Activated CD4-positive, alpha-beta memory T cell treated with anti-CD3 and anti-CD28 coated beads, Interleukin-2, amount 10 ng/mL, durations not matched to agents 7 days and 5 days (primary cell): ENCODE measurements around the gene BMS1. TPM values are rescaled to one million over a fixed set of nuclear protein-coding genes. Genes with fewer than 3 reads are reported as not detected.

Source experiments
- CTCF ChIA-PET: fragments of 350-600 bp; sonication (Branson Sonifier 250); formaldehyde crosslinking; loops from one replicate; lab custom pipeline; 2021; ENCODE audit warnings: antibody characterized with exemption, inconsistent platforms; lab: Charles Lee
- POLR2A ChIA-PET: fragments of 350-600 bp; sonication (Branson Sonifier 250); formaldehyde crosslinking; loops from one replicate; lab custom pipeline; 2021; ENCODE audit warnings: antibody characterized with exemption; lab: Charles Lee
- DNase-seq: peaks from one replicate; pipeline ENCODE4 v3.0.0-alpha.2; 2020
- H3K27ac Mint-ChIP-seq: one replicate; pipeline ENCODE4 v1.8.0; 2021; ENCODE audit warnings: mild to moderate bottlenecking, mixed read lengths
- H3K27me3 Mint-ChIP-seq: one replicate; pipeline ENCODE4 v1.8.0; 2021; ENCODE audit warnings: mixed read lengths
- H3K36me3 Mint-ChIP-seq: one replicate; pipeline ENCODE4 v1.8.0; 2021; ENCODE audit warnings: low read depth, mixed read lengths
- H3K4me1 Mint-ChIP-seq: one replicate; pipeline ENCODE4 v1.8.0; 2021; ENCODE audit warnings: mixed read lengths
- H3K4me3 Mint-ChIP-seq: one replicate; pipeline ENCODE4 v1.8.0; 2021; ENCODE audit warnings: mild to moderate bottlenecking, mixed read lengths
- H3K9me3 Mint-ChIP-seq: one replicate; pipeline ENCODE4 v1.8.0; 2021; ENCODE audit warnings: mixed read lengths
- total RNA-seq, 2 experiments: library from RNA; stranded (reverse); gene quantifications; one replicate each; pipeline ENCODE4 v1.2.3, GENCODE V29; 2021

Gene BMS1
- total RNA-seq, 2 experiments from 2014 or later = 14.3 to 14.6 TPM

DNA sequence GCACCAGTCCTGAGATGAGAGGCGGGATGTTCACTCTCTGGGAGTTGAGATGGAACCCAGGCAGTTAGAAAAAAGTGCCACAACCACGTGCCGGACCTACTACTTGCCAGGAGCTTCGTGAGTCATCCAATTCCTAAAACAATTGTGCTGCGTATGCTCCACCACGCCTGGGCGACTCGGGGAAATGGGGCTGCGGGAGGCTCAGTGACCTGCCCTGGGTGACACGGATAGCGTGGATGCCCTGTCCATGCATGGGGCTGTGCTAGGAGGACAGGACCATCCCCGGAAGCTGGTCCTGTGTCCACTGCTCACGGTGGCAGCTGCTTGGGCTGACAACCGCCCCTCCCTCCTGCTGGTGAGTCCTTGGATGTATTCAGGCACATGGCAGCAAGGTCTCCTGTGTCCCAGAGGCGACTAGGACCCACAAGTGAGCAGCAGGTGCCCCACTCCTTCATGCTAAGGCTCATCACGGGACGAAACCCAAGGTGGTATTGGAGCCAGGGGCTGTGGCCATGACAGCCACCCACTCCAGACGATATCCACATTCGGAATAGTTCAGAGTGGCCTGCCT, 90.4 kb downstream of the BMS1 start:
- Mint-ChIP-seq H3K4me1 (no peaks in the 10 kb centered on the region), H3K4me3 (no peak overlapping the region), H3K27ac (no peak overlapping the region), H3K27me3 (no peaks in the 10 kb centered on the region), H3K9me3 (no peaks in the 10 kb centered on the region), H3K36me3 (no peaks in the 10 kb centered on the region)
- DNase-seq = no peak
- ChIA-PET CTCF (no interaction called here), POLR2A (no interaction called here)

DNA sequence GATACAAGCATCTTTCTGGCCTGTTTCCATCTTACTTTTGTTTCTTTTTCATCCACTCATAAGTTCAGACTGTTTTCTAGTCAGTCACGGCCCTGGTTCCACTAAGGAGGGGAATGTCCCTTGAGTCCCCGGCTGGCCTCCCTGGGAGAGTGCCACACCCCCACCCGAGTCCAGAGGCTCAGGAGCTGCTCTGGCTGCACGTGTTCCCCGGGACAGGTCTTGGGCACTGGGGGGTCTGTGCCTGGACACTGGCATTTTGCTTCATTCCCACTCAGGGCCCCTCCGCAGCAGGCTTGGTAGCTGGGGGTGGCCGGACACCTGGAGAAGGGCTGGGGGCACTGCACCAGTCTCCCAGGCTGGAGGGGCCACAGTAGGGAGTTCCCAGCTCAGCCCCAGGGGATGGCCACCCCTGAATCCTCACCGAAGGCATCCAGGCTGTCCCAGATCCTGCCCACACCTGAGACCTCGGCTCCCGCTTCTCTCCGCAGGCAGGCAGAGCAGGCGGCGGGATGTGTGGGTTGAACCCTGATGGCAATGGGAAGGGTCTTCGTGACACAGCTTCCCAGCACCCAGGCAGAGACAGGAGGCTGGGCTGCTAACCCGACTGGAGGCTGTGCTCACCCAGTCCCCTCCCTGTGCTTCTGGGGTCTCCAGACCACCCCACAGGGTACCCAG, 92.3 kb downstream of the BMS1 start:
- no peaks in the 10 kb centered on the region for H3K27me3 Mint-ChIP-seq
- DNase-seq = no peak
- ChIA-PET CTCF (no interaction called here), POLR2A (no interaction called here)
- no peaks in the 10 kb centered on the region for H3K36me3 Mint-ChIP-seq
- H3K27ac Mint-ChIP-seq = no peak overlapping the region
- H3K4me3 Mint-ChIP-seq = no peak overlapping the region
- H3K4me1 Mint-ChIP-seq = no peaks in the 10 kb centered on the region
- H3K9me3 Mint-ChIP-seq = no peaks in the 10 kb centered on the region

DNA sequence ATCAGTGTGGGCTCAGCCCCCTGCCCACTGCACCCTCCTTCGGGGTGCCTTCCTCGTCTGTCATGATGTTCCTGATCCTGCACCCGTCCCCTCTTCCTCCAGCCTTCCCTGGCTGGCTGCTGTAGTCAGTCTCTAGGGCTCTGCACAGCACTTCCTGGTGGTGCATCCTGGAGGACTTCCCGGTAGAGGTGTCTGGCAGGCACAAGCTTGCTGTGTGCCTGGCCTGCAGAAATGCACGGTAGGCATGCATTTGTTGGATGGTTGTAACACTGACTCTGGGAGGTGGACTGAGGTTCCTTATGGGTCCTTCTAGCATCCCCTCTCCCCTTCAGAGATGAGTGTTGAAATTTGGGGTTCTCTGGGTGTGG, 92.8 kb downstream of the BMS1 start:
- ChIA-PET POLR2A (no interaction called here), CTCF (no interaction called here)
- Mint-ChIP-seq H3K4me1 (no peaks in the 10 kb centered on the region), H3K27me3 (no peaks in the 10 kb centered on the region), H3K4me3 (no peak overlapping the region), H3K27ac (no peak overlapping the region), H3K9me3 (no peaks in the 10 kb centered on the region), H3K36me3 (no peaks in the 10 kb centered on the region)
- no peak for DNase-seq

DNA sequence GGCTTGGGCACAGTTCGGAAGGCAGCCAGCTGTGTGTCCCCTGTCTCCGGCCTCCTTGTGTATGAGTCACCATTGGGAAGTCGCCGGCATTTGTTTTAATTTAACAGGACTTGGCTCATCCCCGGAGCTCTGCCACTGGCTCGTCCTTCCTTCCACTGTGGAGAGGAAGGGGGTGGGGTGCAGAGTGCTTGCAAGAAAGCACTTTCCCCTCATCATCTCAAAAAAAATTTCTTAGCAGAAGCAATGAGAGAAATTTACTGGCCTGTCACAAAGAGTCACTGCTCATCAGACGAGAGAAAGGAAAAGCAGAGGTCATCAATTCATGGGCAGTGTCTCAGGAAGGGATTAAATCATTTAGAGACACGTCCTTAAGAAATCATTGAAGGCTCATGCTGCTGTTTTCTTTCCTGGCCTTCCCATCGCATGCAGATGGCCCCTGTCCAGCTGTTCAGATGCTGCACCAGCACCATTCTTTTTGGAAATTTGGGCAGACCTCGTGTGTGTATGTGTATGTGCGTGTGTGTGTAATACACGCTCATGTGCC, 93.3 kb downstream of the BMS1 start:
- Mint-ChIP-seq H3K4me3 (no peak overlapping the region), H3K27ac (no peak overlapping the region), H3K4me1 (no peaks in the 10 kb centered on the region), H3K36me3 (no peaks in the 10 kb centered on the region), H3K9me3 (no peaks in the 10 kb centered on the region), H3K27me3 (no peaks in the 10 kb centered on the region)
- POLR2A ChIA-PET = no interaction called here
- no peak for DNase-seq
- CTCF ChIA-PET = no interaction called here

DNA sequence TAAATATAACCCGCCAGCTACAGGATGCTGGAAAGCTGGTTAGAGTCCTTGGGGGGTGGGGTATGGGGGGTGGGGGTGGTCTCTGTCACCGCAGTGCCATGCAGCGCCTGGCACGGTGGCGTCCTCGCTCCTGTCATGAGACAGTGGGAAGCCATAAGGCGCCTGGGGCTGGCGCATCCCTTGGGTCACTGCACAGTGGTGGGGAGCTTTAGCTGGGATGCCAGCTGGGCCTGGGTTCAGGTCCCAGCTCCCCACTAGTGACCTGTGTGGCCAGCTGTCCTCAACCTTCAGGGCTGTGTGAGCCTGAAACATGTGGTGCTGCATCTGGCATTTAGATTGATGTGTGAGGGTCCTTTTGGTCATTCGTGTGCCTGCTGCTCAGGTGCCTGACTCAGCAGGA, 93.9 kb downstream of the BMS1 start:
- H3K27me3 Mint-ChIP-seq = no peaks in the 10 kb centered on the region
- no peaks in the 10 kb centered on the region for H3K9me3 Mint-ChIP-seq
- H3K4me3 Mint-ChIP-seq = no peak overlapping the region
- CTCF ChIA-PET = no interaction called here
- no peak overlapping the region for H3K27ac Mint-ChIP-seq
- DNase-seq = no peak
- POLR2A ChIA-PET = no interaction called here
- H3K4me1 Mint-ChIP-seq = no peaks in the 10 kb centered on the region
- no peaks in the 10 kb centered on the region for H3K36me3 Mint-ChIP-seq

DNA sequence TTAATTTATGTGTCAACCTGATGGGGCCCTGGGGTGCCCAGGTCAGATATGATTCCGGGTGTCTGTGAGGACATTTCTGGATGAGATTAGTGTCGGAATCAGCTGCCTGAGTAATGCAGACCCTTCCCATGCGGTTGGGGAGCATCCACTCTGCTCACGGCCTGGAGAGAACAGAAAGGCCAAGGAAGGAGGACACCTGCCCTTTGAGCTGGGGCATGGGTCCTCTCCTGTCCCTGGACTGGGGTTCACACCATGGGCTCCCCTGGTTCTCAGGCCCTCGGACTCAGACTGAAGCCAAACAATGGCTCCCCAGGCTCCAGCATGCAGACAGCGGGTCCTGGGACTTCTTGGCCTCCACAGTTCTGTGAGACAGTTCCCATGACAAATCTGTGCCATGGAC, 94.3 kb downstream of the BMS1 start:
- DNase-seq = no peak
- no peaks in the 10 kb centered on the region for H3K36me3 Mint-ChIP-seq
- no peaks in the 10 kb centered on the region for H3K4me1 Mint-ChIP-seq
- H3K4me3 Mint-ChIP-seq = no peak overlapping the region
- ChIA-PET POLR2A (no interaction called here), CTCF (no interaction called here)
- H3K27ac Mint-ChIP-seq = no peak overlapping the region
- H3K27me3 Mint-ChIP-seq = no peaks in the 10 kb centered on the region
- H3K9me3 Mint-ChIP-seq = peaks cover under 1% of the 10 kb centered on the region

DNA sequence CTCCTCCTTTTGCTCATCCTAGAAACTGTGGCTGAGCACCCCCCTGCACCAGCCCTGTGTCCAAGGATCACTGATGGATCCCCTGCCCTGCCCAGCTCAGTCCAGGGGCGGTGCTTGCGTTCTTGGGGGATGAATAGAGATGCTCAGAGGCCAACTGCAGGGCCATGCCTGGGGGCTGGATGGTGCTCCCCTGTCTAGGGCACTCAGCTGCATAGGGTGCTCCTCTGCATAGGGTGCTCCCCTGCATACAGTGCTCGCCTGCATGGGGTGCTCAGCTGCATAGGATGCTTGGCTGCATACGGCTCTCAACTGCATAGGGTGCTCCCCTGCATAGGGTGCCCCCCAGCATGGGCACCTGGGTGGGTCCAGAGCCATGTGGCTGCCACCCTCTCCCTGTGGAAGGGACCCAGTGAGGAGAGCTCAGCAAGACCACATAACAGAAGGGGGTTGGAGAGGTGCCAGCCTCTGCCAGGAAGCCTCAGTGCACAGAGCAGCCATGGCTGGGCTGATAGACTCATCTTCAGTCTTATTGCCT, 95.0 kb downstream of the BMS1 start:
- DNase-seq = no peak
- ChIA-PET CTCF (no interaction called here), POLR2A (no interaction called here)
- H3K27me3 Mint-ChIP-seq = no peaks in the 10 kb centered on the region
- H3K4me3 Mint-ChIP-seq = no peak overlapping the region
- no peaks in the 10 kb centered on the region for H3K4me1 Mint-ChIP-seq
- no peak overlapping the region for H3K27ac Mint-ChIP-seq
- no peaks in the 10 kb centered on the region for H3K36me3 Mint-ChIP-seq
- H3K9me3 Mint-ChIP-seq = peaks cover 6% of the 10 kb centered on the region

DNA sequence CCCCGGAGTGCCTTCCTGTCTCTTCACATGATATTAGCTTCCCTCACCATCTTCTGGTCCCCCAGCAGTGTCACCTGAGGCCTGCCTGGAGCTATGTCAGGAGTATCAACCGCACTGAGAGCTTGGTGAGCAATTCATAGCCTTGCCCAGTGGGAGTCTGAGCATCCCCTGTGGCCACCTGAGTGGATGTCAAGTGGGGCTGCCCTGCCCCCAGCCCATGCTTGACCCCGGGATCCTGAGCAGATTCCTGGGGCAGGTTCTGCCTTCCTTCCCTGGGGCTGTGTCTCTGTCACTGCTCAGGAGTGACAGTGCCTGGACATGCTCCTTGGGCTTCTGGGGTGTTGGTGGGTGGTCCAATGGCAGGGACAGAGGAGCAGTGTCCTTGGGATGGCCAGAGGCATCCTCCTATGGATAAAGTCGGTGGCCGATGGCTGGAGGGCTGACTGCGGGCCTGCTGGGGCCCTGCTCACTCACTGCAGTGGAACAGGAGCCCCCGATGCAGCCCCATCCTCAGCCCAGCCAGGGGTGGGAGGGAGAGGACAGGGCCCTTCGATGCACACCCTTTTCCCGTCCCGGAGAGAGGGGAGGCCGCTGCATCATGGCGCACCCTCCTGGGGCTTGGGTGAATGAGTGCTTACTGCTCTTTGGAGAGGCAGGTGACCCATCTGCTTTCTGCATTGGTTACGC, 95.7 kb downstream of the BMS1 start:
- CTCF ChIA-PET = no interaction called here
- Mint-ChIP-seq H3K27ac (no peak overlapping the region), H3K36me3 (no peaks in the 10 kb centered on the region), H3K4me3 (no peak overlapping the region), H3K9me3 (peaks cover 11% of the 10 kb centered on the region), H3K27me3 (no peaks in the 10 kb centered on the region), H3K4me1 (no peaks in the 10 kb centered on the region)
- DNase-seq = no peak
- POLR2A ChIA-PET = no interaction called here

DNA sequence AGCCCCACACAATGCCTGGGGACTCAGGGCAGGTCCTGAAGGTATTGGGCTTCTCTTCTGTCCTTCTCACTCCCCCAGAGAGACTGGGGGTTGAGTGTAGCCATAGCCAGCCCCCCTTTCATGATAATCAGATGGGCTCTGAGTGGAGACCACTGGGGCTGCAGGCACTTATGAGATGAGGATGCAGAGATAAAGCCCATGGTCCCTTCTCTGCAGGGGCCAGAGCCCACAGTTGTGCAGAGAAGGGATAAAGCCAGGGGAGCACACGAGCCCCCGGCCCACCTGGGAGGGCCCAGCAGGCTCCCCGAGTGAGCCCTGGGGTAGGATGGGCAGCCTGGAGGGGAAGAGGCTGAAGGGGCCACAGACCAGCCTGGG, 96.2 kb downstream of the BMS1 start:
- Mint-ChIP-seq H3K27me3 (no peaks in the 10 kb centered on the region), H3K9me3 (peaks cover 11% of the 10 kb centered on the region), H3K36me3 (no peaks in the 10 kb centered on the region), H3K4me3 (no peak overlapping the region), H3K27ac (no peak overlapping the region), H3K4me1 (no peaks in the 10 kb centered on the region)
- CTCF ChIA-PET = no interaction called here
- POLR2A ChIA-PET = no interaction called here
- DNase-seq = no peak

DNA sequence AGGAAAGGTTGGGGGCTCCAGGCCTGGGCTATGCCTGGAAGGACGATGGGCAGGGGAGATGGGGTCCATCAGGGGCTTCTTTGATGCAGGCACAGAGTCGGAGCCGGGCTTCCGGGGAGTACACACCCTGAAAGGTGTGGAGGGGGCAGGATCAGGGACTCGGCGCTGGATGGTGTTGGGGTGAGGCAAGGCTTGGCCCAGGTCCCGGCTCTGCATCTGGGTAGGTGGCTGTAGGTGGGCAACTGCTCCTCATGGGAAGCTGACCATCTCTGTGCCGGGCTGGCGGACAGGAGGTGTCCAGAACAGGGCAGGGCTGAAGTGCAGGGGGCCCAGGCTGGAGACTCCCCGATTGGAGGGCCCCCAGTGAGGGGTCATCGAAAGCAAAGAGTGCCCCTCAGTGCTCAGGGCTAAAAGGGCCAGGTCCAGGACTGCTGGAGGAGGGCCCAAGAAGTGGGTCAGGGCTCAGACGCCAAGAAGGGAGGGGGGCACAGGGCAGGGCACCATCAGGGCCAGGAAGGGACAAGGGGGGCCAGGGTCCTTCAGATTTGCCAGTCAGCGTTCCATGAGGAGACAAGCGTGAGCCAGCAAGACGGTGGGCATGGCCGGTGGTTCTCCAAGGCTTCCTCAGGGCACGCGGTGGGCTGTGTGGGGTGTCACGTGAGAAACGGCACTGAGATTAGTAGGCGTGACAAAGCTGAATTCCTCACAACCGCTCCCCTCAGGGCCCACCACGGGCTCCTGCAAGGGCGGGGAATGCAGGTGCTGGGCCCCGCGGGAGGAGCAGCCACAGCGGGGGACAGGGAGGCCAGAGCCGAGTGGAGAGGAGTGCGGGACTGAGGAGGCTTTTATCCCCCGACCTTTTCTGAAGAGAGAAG, 97.0 kb downstream of the BMS1 start:
- Mint-ChIP-seq H3K27ac (no peak overlapping the region), H3K27me3 (peaks cover 2% of the 10 kb centered on the region), H3K9me3 (peaks cover 11% of the 10 kb centered on the region), H3K4me1 (no peaks in the 10 kb centered on the region), H3K36me3 (no peaks in the 10 kb centered on the region), H3K4me3 (no peak overlapping the region)
- ChIA-PET CTCF (no interaction called here), POLR2A (no interaction called here)
- no peak for DNase-seq

DNA sequence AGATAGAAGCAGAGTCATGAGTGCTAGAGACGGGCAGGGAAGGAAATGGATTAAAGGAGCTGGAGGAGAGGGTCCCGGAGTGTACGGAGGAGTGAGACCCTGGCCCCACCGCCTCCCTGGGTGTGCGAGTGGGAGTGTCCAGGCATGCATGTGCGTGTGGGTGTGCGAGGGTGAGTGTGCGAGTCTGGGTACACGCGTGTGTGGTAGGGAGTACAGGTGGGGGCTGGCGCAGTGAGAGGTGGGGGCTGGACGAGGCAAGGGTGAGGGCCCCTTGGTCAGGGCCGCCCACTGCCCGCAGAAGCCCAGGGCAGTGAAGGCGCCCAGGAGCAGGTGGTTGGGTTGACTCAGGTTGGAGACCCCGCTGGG, 97.6 kb downstream of the BMS1 start:
- ChIA-PET CTCF (no interaction called here), POLR2A (no interaction called here)
- no peaks in the 10 kb centered on the region for H3K36me3 Mint-ChIP-seq
- no peak overlapping the region for H3K4me3 Mint-ChIP-seq
- H3K4me1 Mint-ChIP-seq = no peaks in the 10 kb centered on the region
- H3K27me3 Mint-ChIP-seq = peaks cover 2% of the 10 kb centered on the region
- H3K27ac Mint-ChIP-seq = no peak overlapping the region
- H3K9me3 Mint-ChIP-seq = peaks cover 11% of the 10 kb centered on the region
- no peak for DNase-seq

DNA sequence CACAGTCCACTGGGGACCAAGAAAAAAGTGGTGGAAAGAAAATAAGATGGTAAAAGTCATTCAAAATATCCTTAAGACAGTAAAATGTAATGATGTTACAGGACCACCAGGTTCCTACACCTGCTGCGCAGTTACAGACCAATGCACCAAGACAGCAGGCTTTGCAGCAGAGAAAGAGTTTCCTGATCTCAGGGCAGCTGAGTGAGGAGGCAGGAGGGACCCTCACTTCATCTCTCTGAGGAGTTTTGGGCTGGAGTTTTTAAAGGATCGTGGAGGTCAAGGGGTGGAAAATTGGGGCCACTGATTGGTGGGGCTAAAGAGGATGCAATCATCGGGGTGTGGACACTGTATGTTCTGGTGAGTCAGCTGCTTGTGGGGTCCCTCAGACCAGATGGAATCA, 100.0 kb downstream of the BMS1 start:
- POLR2A ChIA-PET = no interaction called here

More for the DNA sequence above, 100.0 kb downstream of the BMS1 start:
- CTCF ChIA-PET = no interaction called here
- H3K4me1 Mint-ChIP-seq = no peaks in the 10 kb centered on the region
- peaks cover 2% of the 10 kb centered on the region for H3K27me3 Mint-ChIP-seq
- H3K36me3 Mint-ChIP-seq = no peaks in the 10 kb centered on the region
- H3K27ac Mint-ChIP-seq = no peak overlapping the region
- DNase-seq = no peak
- H3K9me3 Mint-ChIP-seq = peaks cover 11% of the 10 kb centered on the region
- no peak overlapping the region for H3K4me3 Mint-ChIP-seq
